MM.1S (cell line): ENCODE measurements around the gene HDAC5.
A peak's percentile ranks its signal among the peaks of the same experiment; 100 is the strongest.

Experiments used
- DNase-seq: peaks from one replicate; pipeline ENCODE4 v3.0.0-alpha.2; 2015
- H2AFZ ChIP-seq: fragments of 300-600 bp; sonication (generic); 2 replicates; pipeline ENCODE4 v1.6.0; 2016; ENCODE audit warnings: antibody characterized with exemption, low read length
- H3F3A ChIP-seq: fragments of 300-600 bp; sonication (generic); 2 replicates; pipeline ENCODE4 v1.6.1; 2016; ENCODE audit warnings: mild to moderate bottlenecking, antibody characterized with exemption, low read length, moderate library complexity, mixed read lengths; ENCODE audit not compliant: insufficient read depth
- H3K27ac ChIP-seq: fragments of 300-600 bp; sonication (generic); 2 replicates; pipeline ENCODE4 v1.5.1; 2016; ENCODE audit warnings: mild to moderate bottlenecking, low read length
- H3K27me3 ChIP-seq: fragments of 300-600 bp; sonication (generic); replicated peaks from 2 replicates; pipeline ENCODE4 v1.6.0; 2016; ENCODE audit warnings: low read length; ENCODE audit not compliant: insufficient read depth
- H3K36me3 ChIP-seq: fragments of 300-600 bp; sonication (generic); replicated peaks from 2 replicates; pipeline ENCODE4 v1.6.1; 2016; ENCODE audit warnings: mild to moderate bottlenecking, low read length, mixed read lengths; ENCODE audit not compliant: insufficient read depth
- H3K4me1 ChIP-seq: fragments of 300-600 bp; sonication (generic); 2 replicates; pipeline ENCODE4 v1.6.1; 2016; ENCODE audit warnings: low read length, mixed read lengths
- H3K4me2 ChIP-seq: fragments of 300-600 bp; sonication (generic); 2 replicates; pipeline ENCODE4 v1.6.0; 2016; ENCODE audit warnings: low read depth, low read length
- H3K4me3 ChIP-seq: fragments of 300-600 bp; sonication (generic); 2 replicates; pipeline ENCODE4 v1.5.1; 2016; ENCODE audit warnings: low read length, mixed read lengths
- H3K79me2 ChIP-seq: fragments of 300-600 bp; sonication (generic); 2 replicates; pipeline ENCODE4 v1.6.1; 2016; ENCODE audit warnings: mixed run types, low read length, mixed read lengths
- H3K9ac ChIP-seq: fragments of 300-600 bp; sonication (generic); 2 replicates; pipeline ENCODE4 v1.6.1; 2016; ENCODE audit warnings: low read length, mixed read lengths
- H3K9me2 ChIP-seq: fragments of 300-600 bp; sonication (generic); replicated peaks from 2 replicates; pipeline ENCODE4 v1.6.1; 2016; ENCODE audit warnings: mild to moderate bottlenecking, low read length, mixed read lengths; ENCODE audit not compliant: insufficient read depth
- H3K9me3 ChIP-seq: fragments of 300-600 bp; sonication (generic); replicated peaks from 2 replicates; pipeline ENCODE4 v1.6.1; 2016; ENCODE audit warnings: mild to moderate bottlenecking, low read length, mixed read lengths; ENCODE audit not compliant: insufficient read depth
- H4K20me1 ChIP-seq: fragments of 300-600 bp; sonication (generic); 2 replicates; pipeline ENCODE4 v1.6.1; 2016; ENCODE audit warnings: mild to moderate bottlenecking, low read length, moderate library complexity, mixed read lengths; ENCODE audit not compliant: insufficient read depth
- EZH2 ChIP-seq: fragments of 300-600 bp; sonication (generic); optimal IDR thresholded peaks from 2 replicates; pipeline ENCODE3; 2017; ENCODE audit warnings: low read depth, mild to moderate bottlenecking, antibody characterized with exemption, low read length, mixed read lengths
- EZH2phosphoT487 ChIP-seq: fragments of 300-600 bp; sonication (generic); IDR thresholded peaks from 2 replicates; pipeline ENCODE4 v1.6.1; 2018; ENCODE audit warnings: antibody characterized with exemption, low read length
- TF ChIP-seq, protein P1 (sequence below): fragments of 300-600 bp; sonication (generic); IDR thresholded peaks from 2 replicates; pipeline ENCODE4 v1.5.1; 2016; ENCODE audit warnings: antibody characterized with exemption, low read length, mixed read lengths

HDAC5 gene

GRCh38 chr17:44123356-44124117 is at the start of gene HDAC5:
HDAC5 (minus strand) TSS chr17:44123641; CDS start chr17:44117515, 6,126 bp downstream.
- H3K9ac ChIP-seq, result peak within 1 kb of the TSS; percentile 92
- no peaks in the 10 kb centered on the region for H3K36me3 ChIP-seq
- H3F3A ChIP-seq, result no peaks in the 10 kb centered on the region
- TF ChIP-seq EZH2 (no peak), EZH2phosphoT487 (no peak)
- TF ChIP-seq, protein P1, sequence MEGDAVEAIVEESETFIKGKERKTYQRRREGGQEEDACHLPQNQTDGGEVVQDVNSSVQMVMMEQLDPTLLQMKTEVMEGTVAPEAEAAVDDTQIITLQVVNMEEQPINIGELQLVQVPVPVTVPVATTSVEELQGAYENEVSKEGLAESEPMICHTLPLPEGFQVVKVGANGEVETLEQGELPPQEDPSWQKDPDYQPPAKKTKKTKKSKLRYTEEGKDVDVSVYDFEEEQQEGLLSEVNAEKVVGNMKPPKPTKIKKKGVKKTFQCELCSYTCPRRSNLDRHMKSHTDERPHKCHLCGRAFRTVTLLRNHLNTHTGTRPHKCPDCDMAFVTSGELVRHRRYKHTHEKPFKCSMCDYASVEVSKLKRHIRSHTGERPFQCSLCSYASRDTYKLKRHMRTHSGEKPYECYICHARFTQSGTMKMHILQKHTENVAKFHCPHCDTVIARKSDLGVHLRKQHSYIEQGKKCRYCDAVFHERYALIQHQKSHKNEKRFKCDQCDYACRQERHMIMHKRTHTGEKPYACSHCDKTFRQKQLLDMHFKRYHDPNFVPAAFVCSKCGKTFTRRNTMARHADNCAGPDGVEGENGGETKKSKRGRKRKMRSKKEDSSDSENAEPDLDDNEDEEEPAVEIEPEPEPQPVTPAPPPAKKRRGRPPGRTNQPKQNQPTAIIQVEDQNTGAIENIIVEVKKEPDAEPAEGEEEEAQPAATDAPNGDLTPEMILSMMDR, result peak; percentile 65
- H4K20me1 ChIP-seq, result no peaks in the 10 kb centered on the region; the same call in 1 of the 2 replicates
- H3K4me3 ChIP-seq, result peak within 1 kb of the TSS; percentile 97
- peaks cover 13% of the 10 kb centered on the region; the same call in 1 of the 2 replicates for H3K4me1 ChIP-seq
- H3K27me3 ChIP-seq, result no peaks in the 10 kb centered on the region
- peak within 1 kb of the TSS; percentile 90 for H3K4me2 ChIP-seq
- H3K9me3 ChIP-seq, result no peaks in the 10 kb centered on the region
- H3K79me2 ChIP-seq, result peaks cover 47% of the 10 kb centered on the region
- DNase-seq, result peak; percentile 95
- H2AFZ ChIP-seq, result peak within 1 kb of the TSS; percentile 60
- no peaks in the 10 kb centered on the region for H3K9me2 ChIP-seq
- peak within 1 kb of the TSS; percentile 46; the same call in 1 of the 2 replicates for H3K27ac ChIP-seq

- H3K9me3 ChIP-seq, result no peaks in the 10 kb centered on the region
These were observed 48.6 kb upstream of the HDAC5 start for GRCh38 chr17:44171931-44172455.

DNA sequence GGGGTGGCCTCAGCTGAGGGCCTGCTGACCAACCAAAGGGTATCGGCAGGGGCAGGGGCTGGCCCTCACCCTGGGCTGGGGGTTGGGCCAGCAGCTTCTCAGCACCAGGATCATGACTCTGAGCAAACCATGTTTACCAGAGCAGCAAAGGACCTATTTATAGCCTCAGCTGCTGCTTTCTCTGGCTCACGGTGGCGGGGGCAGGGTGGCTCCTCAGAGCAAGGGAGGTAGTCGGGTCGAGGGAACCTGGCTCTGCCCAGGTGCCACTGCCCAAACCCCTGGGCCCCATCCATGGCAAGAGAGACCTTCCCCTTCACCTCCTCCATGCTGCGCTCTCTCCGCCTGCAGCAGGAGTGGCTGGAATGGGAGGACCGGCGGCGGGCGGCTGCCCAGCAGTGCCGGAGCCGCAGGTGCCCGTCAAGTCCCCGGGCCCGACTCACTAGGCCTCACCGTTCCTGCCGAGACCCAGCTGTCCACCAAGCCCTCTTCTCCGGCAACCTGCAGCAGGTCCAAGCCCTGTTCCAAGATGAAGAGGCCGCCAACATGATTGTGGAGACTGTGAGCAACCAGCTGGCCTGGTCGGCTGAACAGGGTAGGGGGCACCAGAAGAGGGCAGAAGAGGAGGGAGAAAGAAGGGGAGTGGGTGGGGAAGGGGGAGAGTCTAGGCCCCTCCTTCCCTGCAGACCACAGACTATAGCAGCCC is 47.2 kb upstream of the HDAC5 start, which contains the start of gene ASB16:
TSS of gene ASB16 (plus strand) at position 206 of the 703 bp plus-strand sequence. CDS start at position 292, 86 bp downstream.
- H3K4me2 ChIP-seq, result peak within 1 kb of the TSS; percentile 64
- H3K27me3 ChIP-seq, result no peaks in the 10 kb centered on the region
- peak within 1 kb of the TSS; percentile 81 for H3K9ac ChIP-seq
- peaks cover 29% of the 10 kb centered on the region for H3K4me1 ChIP-seq
- H3K27ac ChIP-seq, result peak within 1 kb of the TSS; percentile 91
- no peaks in the 10 kb centered on the region for H3K9me2 ChIP-seq
- peak within 1 kb of the TSS; percentile 13; the same call in 1 of the 2 replicates for H2AFZ ChIP-seq
- peak within 1 kb of the TSS; percentile 59 for H3K4me3 ChIP-seq
- peak; percentile 83 for DNase-seq
- no peaks in the 10 kb centered on the region for H3K9me3 ChIP-seq
- H3K36me3 ChIP-seq, result no peaks in the 10 kb centered on the region
- peaks cover 36% of the 10 kb centered on the region for H3F3A ChIP-seq
- TF ChIP-seq, protein P1, result no peak
- TF ChIP-seq EZH2phosphoT487, result no peak
- no peak for TF ChIP-seq EZH2
- H3K79me2 ChIP-seq, result peaks cover 6% of the 10 kb centered on the region; the same call in 1 of the 2 replicates
- no peaks in the 10 kb centered on the region for H4K20me1 ChIP-seq

More at GRCh38 chr17:44171931-44172455, 48.6 kb upstream of the HDAC5 start:
- Histone ChIP-seq H3K4me2 (peak overlapping the region; percentile 6; the same call in 1 of the 2 replicates), H3K4me1 (peaks cover 29% of the 10 kb centered on the region), H3K79me2 (peaks cover 6% of the 10 kb centered on the region; the same call in 1 of the 2 replicates), H3K4me3 (no peak overlapping the region), H3F3A (peaks cover 37% of the 10 kb centered on the region), H3K36me3 (no peaks in the 10 kb centered on the region), H3K27ac (peak overlapping the region; percentile 91; the same call in 1 of the 2 replicates), H2AFZ (no peak overlapping the region), H3K9ac (no peak overlapping the region), H4K20me1 (no peaks in the 10 kb centered on the region), H3K9me2 (no peaks in the 10 kb centered on the region), H3K27me3 (no peaks in the 10 kb centered on the region)
- no peak for TF ChIP-seq EZH2
- TF ChIP-seq EZH2phosphoT487, result no peak
- TF ChIP-seq, protein P1, result no peak
- DNase-seq, result no peak
